Panc1 (cell line): ENCODE data around the gene DAZAP2. TPM values are rescaled to one million over a fixed set of nuclear protein-coding genes. Genes with fewer than 3 reads are reported as not detected.
"Not testable (repeated sequence)": the region's sequence is repeated elsewhere in the genome, so short reads cannot be mapped to it uniquely, and the experiment has no call there.

Experiments
- ATAC-seq: fragments of 200-7000 bp; cut with Tn5 transposase; 2 replicates; pipeline ENCODE4 v1.9.1; 2020; ENCODE audit warnings: mild to moderate bottlenecking, moderate library complexity
- BruUV-seq: library from RNA; stranded (reverse); fragments of 400-500 nt; replicated peaks from 2 replicates; lab custom pipeline; 2021; lab: Mats Ljungman, UMichigan
- CTCF ChIA-PET: fragments of 300-600 bp; sonication (Branson Sonifier 250); formaldehyde crosslinking; loops from one replicate; lab custom pipeline; 2022; ENCODE audit warnings: antibody characterized with exemption; lab: Charles Lee
- POLR2A ChIA-PET: fragments of 300-600 bp; sonication (Branson Sonifier 250); formaldehyde crosslinking; loops from one replicate; lab custom pipeline; 2022; ENCODE audit warnings: antibody characterized with exemption; lab: Charles Lee
- DNase-seq: peaks from one replicate; pipeline ENCODE4 v3.0.0-alpha.2; 2010; ENCODE audit warnings: low read depth, low spot score
- H3K27ac ChIP-seq: 2 replicates; pipeline ENCODE4 v1.5.1; 2011; ENCODE audit warnings: mild to moderate bottlenecking, low read length, inconsistent platforms
- H3K27me3 ChIP-seq: fragments of 200-500 bp; sonication (Bioruptor generic); 2 replicates; pipeline ENCODE4 v1.6.0; 2014; ENCODE audit warnings: low read length, inconsistent platforms; ENCODE audit not compliant: control insufficient read depth, insufficient read depth
- H3K36me3 ChIP-seq: fragments of 200-500 bp; sonication (Bioruptor generic); 2 replicates; pipeline ENCODE4 v1.5.1; 2014; ENCODE audit warnings: inconsistent platforms, mild to moderate bottlenecking, low read length, moderate library complexity; ENCODE audit not compliant: control insufficient read depth, insufficient read depth
- H3K4me1 ChIP-seq: 2 replicates; pipeline ENCODE4 v1.5.1; 2011; ENCODE audit warnings: inconsistent platforms, mild to moderate bottlenecking, low read length, moderate library complexity; ENCODE audit not compliant: control insufficient read depth, insufficient read depth
- H3K4me3 ChIP-seq, 2 experiments: 2 replicates each; pipeline ENCODE4 v1.5.1; 2011 to 2012; ENCODE audit warnings: low read depth in 2 of 2, low read length in 2 of 2, mild to moderate bottlenecking in 2 of 2, inconsistent platforms in 1 of 2, moderate library complexity in 1 of 2
- H3K9me3 ChIP-seq: fragments of 200-500 bp; sonication (Bioruptor generic); 2 replicates; pipeline ENCODE4 v1.5.1; 2014; ENCODE audit warnings: low read depth, mild to moderate bottlenecking, inconsistent platforms, low read length, moderate library complexity; ENCODE audit not compliant: control insufficient read depth, insufficient read depth
- CTCF ChIP-seq: fragments of 450-650 bp; IDR thresholded peaks from 2 replicates; pipeline ENCODE4 v1.5.1; 2017; ENCODE audit warnings: mild to moderate bottlenecking
- POLR2AphosphoS5 ChIP-seq: IDR thresholded peaks from 2 replicates; pipeline ENCODE4 v1.6.1; 2012; ENCODE audit warnings: mild to moderate bottlenecking, low read depth, low read length, moderate library complexity
- REST ChIP-seq, 2 experiments: IDR thresholded peaks; 2 replicates each; pipeline ENCODE4 v1.6.1; 2011 to 2012; ENCODE audit warnings: low read depth in 2 of 2, control low read depth in 1 of 2, low read length in 1 of 2, mild to moderate bottlenecking in 1 of 2, moderate library complexity in 1 of 2; ENCODE audit not compliant: insufficient read depth in 1 of 2
- SIN3A ChIP-seq: IDR thresholded peaks from 2 replicates; pipeline ENCODE4 v1.6.1; 2012; ENCODE audit warnings: low read depth, mild to moderate bottlenecking, low read length, moderate library complexity, borderline replicate concordance; ENCODE audit not compliant: insufficient read depth
- TCF7L2 ChIP-seq: IDR thresholded peaks from 2 replicates; pipeline ENCODE4 v1.6.1; 2011; ENCODE audit warnings: mild to moderate bottlenecking, low read depth, low read length, inconsistent platforms
- in situ Hi-C: cut with HindIII; loops from 2 replicates; pipeline ENCODE4 v1.10.0; 2016; ENCODE audit warnings: low sequenced_read_pairs, low pct_unique_long_range_greater_than_20kb
- intact Hi-C: fragments of 100-400 bp; cut with micrococcal nuclease; formaldehyde crosslinking; loops from one replicate; pipeline ENCODE4 v1.10.0; 2022; ENCODE audit not compliant: unreplicated experiment
- total RNA-seq: library from RNA; stranded (reverse); gene quantifications from one replicate; pipeline ENCODE4 v1.2.1, GENCODE V29; 2021; ENCODE audit not compliant: unreplicated experiment

The DAZAP2 gene
- total RNA-seq, 1 experiment from 2014 or later = 197 TPM

GRCh38 chr12:51225771-51226170 lies 12.9 kb upstream of the DAZAP2 start:
- no peak for ATAC-seq
- intact Hi-C loops = no loop called here

GRCh38 chr12:51227112-51227511 lies 11.5 kb upstream of the DAZAP2 start:
- ATAC-seq, CTCF ChIA-PET: not testable (repeated sequence)

More at GRCh38 chr12:51225771-51226170, 12.9 kb upstream of the DAZAP2 start:
- CTCF ChIA-PET = no interaction called here
- H3K27ac ChIP-seq = no peak overlapping the region
- no peaks in the 10 kb centered on the region for H3K9me3 ChIP-seq
- no TSS peak for BruUV-seq
- in situ Hi-C loops = no loop called here
- no peaks in the 10 kb centered on the region for H3K27me3 ChIP-seq
- TF ChIP-seq POLR2AphosphoS5 (no peak), CTCF (no peak), REST (IDR thresholded peaks at IDR 0.05; ENCODE audit: insufficient read depth in 1 of 2, low read depth in 2 of 2, low read length in 1 of 2) (no peak)
- POLR2A ChIA-PET = interaction anchor here (0.6 kb wide), 1 partner anchor 13 kb away, joined by 4 read pairs; the partner anchor contains the start of gene DAZAP2
- no peak overlapping the region for H3K4me3 ChIP-seq
- DNase-seq = no peak
- H3K36me3 ChIP-seq = no peaks in the 10 kb centered on the region
- H3K4me1 ChIP-seq = peaks cover 4% of the 10 kb centered on the region; the same call in 1 of the 2 replicates

GRCh38 chr12:51227962-51228361 lies 10.7 kb upstream of the DAZAP2 start:
- Histone ChIP-seq H3K4me3 (no peak overlapping the region), H3K9me3 (no peaks in the 10 kb centered on the region), H3K36me3 (no peaks in the 10 kb centered on the region), H3K27me3 (no peaks in the 10 kb centered on the region), H3K4me1 (no peaks in the 10 kb centered on the region), H3K27ac (no peak overlapping the region)
- intact Hi-C loops = no loop called here
- ChIA-PET POLR2A (no interaction called here), CTCF (no interaction called here)
- in situ Hi-C loops = no loop called here
- ATAC-seq (no peak), DNase-seq (no peak)
- TF ChIP-seq POLR2AphosphoS5 (no peak), SIN3A (no peak), CTCF (no peak), TCF7L2 (no peak), REST (IDR thresholded peaks at IDR 0.05; ENCODE audit: insufficient read depth in 1 of 2, low read depth in 2 of 2, low read length in 1 of 2) (no peak)
- no TSS peak for BruUV-seq

More at GRCh38 chr12:51227112-51227511, 11.5 kb upstream of the DAZAP2 start:
- H3K27ac ChIP-seq, in situ Hi-C loops, H3K36me3 ChIP-seq, BruUV-seq, H3K4me1 ChIP-seq, H3K4me3 ChIP-seq, intact Hi-C loops, DNase-seq, H3K27me3 ChIP-seq, H3K9me3 ChIP-seq: not testable (repeated sequence)
- POLR2A ChIA-PET = interaction anchor here (0.6 kb wide), 1 partner anchor 69 kb away, joined by 4 read pairs; no protein-coding TSS in a partner anchor
